Testis (tissue), 3 donors: ENCODE data around the gene TOGARAM1. TPM values are rescaled to one million over a fixed set of nuclear protein-coding genes. Genes with fewer than 3 reads are reported as not detected.

Source experiments
- DNase-seq: peaks from one replicate; pipeline ENCODE4 v3.0.0-alpha.2; 2019
- H3K27ac ChIP-seq, 2 donors: fragments of 200-600 bp; sonication (generic); one replicate each; pipeline ENCODE4 v1.5.1; 2019
- H3K27me3 ChIP-seq: fragments of 200-600 bp; sonication (generic); one replicate; pipeline ENCODE4 v1.5.1; 2019
- H3K36me3 ChIP-seq: fragments of 200-600 bp; sonication (generic); one replicate; pipeline ENCODE4 v1.5.1; 2017; ENCODE audit warnings: low read depth; ENCODE audit errors: missing control alignments
- H3K4me1 ChIP-seq: fragments of 200-600 bp; sonication (generic); one replicate; pipeline ENCODE4 v1.5.1; 2019
- H3K4me3 ChIP-seq, 2 donors: fragments of 200-600 bp; sonication (generic); one replicate each; pipeline ENCODE4 v1.5.1; 2017 to 2019
- H3K9me3 ChIP-seq: fragments of 200-600 bp; sonication (generic); one replicate; pipeline ENCODE4 v1.5.1; 2017
- CTCF ChIP-seq, 3 experiments: fragments of 450-650 bp in 2 of 3; fragments of 200-600 bp in 1 of 3; sonication (generic) in 1 of 3; IDR thresholded peaks; one replicate each; pipeline ENCODE4 v1.5.1; 2016 to 2019; ENCODE audit warnings: antibody characterized with exemption in 3 of 3, mild to moderate bottlenecking in 2 of 3, moderate library complexity in 1 of 3
- POLR2A ChIP-seq: fragments of 450-650 bp; IDR thresholded peaks from one replicate; pipeline ENCODE4 v1.6.1; 2017; ENCODE audit warnings: antibody characterized with exemption, mild to moderate bottlenecking, moderate library complexity
- WGBS, 2 donors: methylation state at CpG; one replicate each; pipeline ENCODE4 v1.1.5; 2018; 5-methylcytosine and 5-hydroxymethylcytosine counted together
- intact Hi-C: fragments of 100-400 bp; cut with DNase I; formaldehyde crosslinking; loops from one replicate; pipeline ENCODE4 v1.15.1; 2023; ENCODE audit warnings: low total_unique reads
- polyA plus RNA-seq: library from polyadenylated mRNA; stranded (reverse); fragments of 350-450 nt; fragmentation: Illumina TruSeq; extraction: RNeasy Lipid Tissue Mini Kit (QIAGEN cat#74804); gene quantifications from one replicate; pipeline ENCODE4 v1.2.3, GENCODE V29; 2014; ENCODE audit warnings: low read depth, low replicate concordance; ENCODE audit not compliant: insufficient read depth
- total RNA-seq, 2 donors: library from RNA; depleted of rRNA; stranded (reverse); fragments of >200 nt; gene quantifications; one replicate each; pipeline ENCODE4 v1.2.3, GENCODE V29; 2016

Gene TOGARAM1
- total and polyA plus RNA-seq, 3 donors from 2014 or later, result 16.6 to 33.0 (median 32.6) TPM

- H3K36me3 ChIP-seq, result no peaks in the 10 kb centered on the region
Observed at GRCh38 chr14:45048385-45048784, 86.4 kb downstream of the TOGARAM1 start.

GRCh38 chr14:45051180-45051579 lies 89.2 kb downstream of the TOGARAM1 start:
- Histone ChIP-seq H3K9me3 (no peaks in the 10 kb centered on the region), H3K27ac (no peak overlapping the region), H3K36me3 (no peaks in the 10 kb centered on the region), H3K4me1 (no peaks in the 10 kb centered on the region), H3K4me3 (no peak overlapping the region), H3K27me3 (no peaks in the 10 kb centered on the region)
- intact Hi-C loops, result no loop called here
- no peak for TF ChIP-seq POLR2A
- TF ChIP-seq CTCF (IDR thresholded peaks at IDR 0.05), result no peak
- no peak for DNase-seq

More at GRCh38 chr14:45048385-45048784, 86.4 kb downstream of the TOGARAM1 start:
- Histone ChIP-seq H3K27ac (no peak overlapping the region), H3K4me1 (no peaks in the 10 kb centered on the region), H3K27me3 (no peaks in the 10 kb centered on the region), H3K4me3 (no peak overlapping the region), H3K9me3 (no peaks in the 10 kb centered on the region)
- DNase-seq, result no peak
- TF ChIP-seq CTCF (IDR thresholded peaks at IDR 0.05) (no peak), POLR2A (no peak)
- 91 to 98% methylated on average over 2 of the region's 2 CpGs for WGBS, 2 donors
- intact Hi-C loops, result no loop called here

GRCh38 chr14:45051896-45052295 lies 89.9 kb downstream of the TOGARAM1 start:
- DNase-seq, result no peak
- no peak for TF ChIP-seq CTCF (IDR thresholded peaks at IDR 0.05)
- no peak for TF ChIP-seq POLR2A
- H3K36me3 ChIP-seq, result no peaks in the 10 kb centered on the region
- 93 to 94% methylated on average over 4 of the region's 4 CpGs for WGBS, 2 donors
- no peak overlapping the region for H3K27ac ChIP-seq
- H3K4me1 ChIP-seq, result no peaks in the 10 kb centered on the region
- intact Hi-C loops, result no loop called here
- no peak overlapping the region for H3K4me3 ChIP-seq
- no peaks in the 10 kb centered on the region for H3K27me3 ChIP-seq
- H3K9me3 ChIP-seq, result no peaks in the 10 kb centered on the region

GRCh38 chr14:45057349-45057748 lies 95.4 kb downstream of the TOGARAM1 start:
- intact Hi-C loops, result no loop called here
- no peaks in the 10 kb centered on the region for H3K9me3 ChIP-seq
- 94 to 96% methylated on average over 2 of the region's 2 CpGs for WGBS, 2 donors
- H3K27ac ChIP-seq, result no peak overlapping the region
- H3K4me3 ChIP-seq, result no peak overlapping the region
- H3K27me3 ChIP-seq, result no peaks in the 10 kb centered on the region
- no peaks in the 10 kb centered on the region for H3K36me3 ChIP-seq
- DNase-seq, result no peak
- H3K4me1 ChIP-seq, result no peaks in the 10 kb centered on the region
- no peak for TF ChIP-seq POLR2A
- no peak for TF ChIP-seq CTCF (IDR thresholded peaks at IDR 0.05)

GRCh38 chr14:45057881-45058364 lies 95.9 kb downstream of the TOGARAM1 start:
- Histone ChIP-seq H3K27ac (no peak overlapping the region), H3K4me1 (no peaks in the 10 kb centered on the region), H3K27me3 (no peaks in the 10 kb centered on the region), H3K4me3 (no peak overlapping the region), H3K9me3 (no peaks in the 10 kb centered on the region), H3K36me3 (no peaks in the 10 kb centered on the region)
- intact Hi-C loops, result no loop called here
- DNase-seq, result no peak
- no peak for TF ChIP-seq POLR2A
- no peak for TF ChIP-seq CTCF (IDR thresholded peaks at IDR 0.05)
